Measurements from ENCODE around the gene MECP2. TPM values are rescaled to one million over a fixed set of nuclear protein-coding genes. Genes with fewer than 3 reads are reported as not detected.
A peak's percentile ranks its signal among the peaks of the same experiment; 100 is the strongest.

MECP2 gene
- total RNA-seq, 1 donor from 2014 or later, result 10.4 TPM

- Histone ChIP-seq H3K27me3 (ENCODE audit: control insufficient read depth in 3 of 3, insufficient read depth in 3 of 3, low read length in 3 of 3) (peaks cover 0 to 2% (median 0%) of the 10 kb centered on the region in 3 donors), H3K9me3 (ENCODE audit: control insufficient read depth in 3 of 3, low read length in 3 of 3) (no peaks in the 10 kb centered on the region), H3K36me3 (ENCODE audit: control insufficient read depth in 3 of 3, insufficient read depth in 3 of 3, low read length in 3 of 3) (peaks cover 0 to 3% (median 1%) of the 10 kb centered on the region in 3 donors), H3K4me3 (ENCODE audit: low read length in 3 of 3) (no peak overlapping the region), H3K9ac (ENCODE audit: low read depth in 1 of 3, low read length in 3 of 3) (peak overlapping the region in 1 of 3 donors; percentile 16), H3K4me1 (ENCODE audit: control insufficient read depth in 3 of 3, insufficient read depth in 3 of 3, low read length in 3 of 3) (peaks cover 15 to 43% (median 26%) of the 10 kb centered on the region in 3 donors), H3K27ac (ENCODE audit: low read depth, low read length) (peak overlapping the region; percentile 84)
Measured at GRCh38 chrX:154021131-154021611, 76.3 kb downstream of the MECP2 start.

- H3K9me3 ChIP-seq (ENCODE audit: control insufficient read depth in 3 of 3, low read length in 3 of 3), result no peaks in the 10 kb centered on the region
- H3K9ac ChIP-seq (ENCODE audit: low read depth in 1 of 3, low read length in 3 of 3), result peak overlapping the region; percentile 74 to 83 (median 81)
- peak overlapping the region; percentile 62 to 71 (median 69) for H3K4me3 ChIP-seq (ENCODE audit: low read length in 3 of 3)
- peaks cover 0 to 2% (median 0%) of the 10 kb centered on the region in 3 donors for H3K27me3 ChIP-seq (ENCODE audit: control insufficient read depth in 3 of 3, insufficient read depth in 3 of 3, low read length in 3 of 3)
- H3K36me3 ChIP-seq (ENCODE audit: control insufficient read depth in 3 of 3, insufficient read depth in 3 of 3, low read length in 3 of 3), result peaks cover 3 to 5% (median 4%) of the 10 kb centered on the region in 3 donors
- H3K4me1 ChIP-seq (ENCODE audit: control insufficient read depth in 3 of 3, insufficient read depth in 3 of 3, low read length in 3 of 3), result peaks cover 15 to 43% (median 23%) of the 10 kb centered on the region in 3 donors
- H3K27ac ChIP-seq (ENCODE audit: low read depth, low read length), result peak overlapping the region; percentile 84
Measured at GRCh38 chrX:154020536-154021115, 76.9 kb downstream of the MECP2 start.

GRCh38 chrX:154019633-154020528 lies 77.6 kb downstream of the MECP2 start, which contains the start of gene IRAK1:
Gene IRAK1 (minus strand): TSS chrX:154019902. CDS start chrX:154019812, 90 bp downstream.
- Histone ChIP-seq H3K36me3 (ENCODE audit: control insufficient read depth in 3 of 3, insufficient read depth in 3 of 3, low read length in 3 of 3) (peaks cover 3 to 6% (median 4%) of the 10 kb centered on the region in 3 donors), H3K27me3 (ENCODE audit: control insufficient read depth in 3 of 3, insufficient read depth in 3 of 3, low read length in 3 of 3) (peaks cover 0 to 2% (median 0%) of the 10 kb centered on the region in 3 donors), H3K9me3 (ENCODE audit: control insufficient read depth in 3 of 3, low read length in 3 of 3) (no peaks in the 10 kb centered on the region), H3K9ac (ENCODE audit: low read depth in 1 of 3, low read length in 3 of 3) (peak within 1 kb of the TSS; percentile 74 to 83 (median 81)), H3K27ac (ENCODE audit: low read depth, low read length) (peak within 1 kb of the TSS; percentile 84), H3K4me1 (ENCODE audit: control insufficient read depth in 3 of 3, insufficient read depth in 3 of 3, low read length in 3 of 3) (peaks cover 15 to 37% (median 18%) of the 10 kb centered on the region in 3 donors), H3K4me3 (ENCODE audit: low read length in 3 of 3) (peak within 1 kb of the TSS; percentile 62 to 71 (median 69))

DNA sequence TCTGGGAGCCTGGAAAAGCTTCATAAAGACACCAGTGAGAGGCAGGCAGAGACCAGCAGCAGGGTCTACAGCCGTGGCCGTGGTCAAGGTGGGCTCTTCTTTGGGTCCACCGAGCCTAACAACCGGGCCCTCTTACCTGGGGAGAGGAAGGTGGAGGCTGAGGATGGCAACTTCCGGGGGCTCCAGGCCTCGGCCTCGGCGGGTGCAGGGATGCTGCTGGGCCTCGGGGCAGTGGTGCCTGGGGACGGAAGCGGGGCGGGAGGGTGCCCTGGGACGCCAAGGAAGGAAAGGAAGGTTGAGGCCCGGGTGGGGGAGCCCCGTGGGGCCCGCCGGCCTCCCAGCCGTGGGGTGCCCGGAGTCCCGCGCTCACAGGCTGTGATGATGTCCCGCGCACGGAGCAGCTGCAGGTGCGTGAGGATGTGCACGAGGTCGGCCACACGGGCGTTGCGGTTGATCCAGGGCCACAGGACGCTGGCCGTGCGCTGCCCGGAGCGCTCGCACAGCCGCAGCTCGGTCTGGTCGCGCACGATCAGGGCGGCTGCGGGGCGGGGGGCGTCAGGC lies 78.4 kb downstream of the MECP2 start:
- H3K4me1 ChIP-seq (ENCODE audit: control insufficient read depth in 3 of 3, insufficient read depth in 3 of 3, low read length in 3 of 3), result peaks cover 15 to 36% (median 18%) of the 10 kb centered on the region in 3 donors
- H3K9me3 ChIP-seq (ENCODE audit: control insufficient read depth in 3 of 3, low read length in 3 of 3), result no peaks in the 10 kb centered on the region
- peaks cover 3 to 6% (median 4%) of the 10 kb centered on the region in 3 donors for H3K36me3 ChIP-seq (ENCODE audit: control insufficient read depth in 3 of 3, insufficient read depth in 3 of 3, low read length in 3 of 3)
- peak overlapping the region; percentile 60 for H3K27ac ChIP-seq (ENCODE audit: low read depth, low read length)
- peak overlapping the region; percentile 52 to 65 (median 63) for H3K4me3 ChIP-seq (ENCODE audit: low read length in 3 of 3)
- no peaks in the 10 kb centered on the region for H3K27me3 ChIP-seq (ENCODE audit: control insufficient read depth in 3 of 3, insufficient read depth in 3 of 3, low read length in 3 of 3)
- peak overlapping the region; percentile 10 to 71 (median 62) for H3K9ac ChIP-seq (ENCODE audit: low read depth in 1 of 3, low read length in 3 of 3)

- Histone ChIP-seq H3K9me3 (ENCODE audit: control insufficient read depth in 3 of 3, low read length in 3 of 3) (no peaks in the 10 kb centered on the region), H3K9ac (ENCODE audit: low read depth in 1 of 3, low read length in 3 of 3) (peak overlapping the region; percentile 10 to 71 (median 62)), H3K36me3 (ENCODE audit: control insufficient read depth in 3 of 3, insufficient read depth in 3 of 3, low read length in 3 of 3) (peaks cover 3 to 6% (median 4%) of the 10 kb centered on the region in 3 donors), H3K4me3 (ENCODE audit: low read length in 3 of 3) (peak overlapping the region; percentile 52 to 65 (median 63)), H3K27me3 (ENCODE audit: control insufficient read depth in 3 of 3, insufficient read depth in 3 of 3, low read length in 3 of 3) (no peaks in the 10 kb centered on the region), H3K4me1 (ENCODE audit: control insufficient read depth in 3 of 3, insufficient read depth in 3 of 3, low read length in 3 of 3) (peaks cover 17 to 35% (median 18%) of the 10 kb centered on the region in 3 donors), H3K27ac (ENCODE audit: low read depth, low read length) (peak overlapping the region; percentile 60)
Measured at GRCh38 chrX:154018518-154019060, 78.9 kb downstream of the MECP2 start.

- H3K4me1 ChIP-seq (ENCODE audit: control insufficient read depth in 3 of 3, insufficient read depth in 3 of 3, low read length in 3 of 3), result peaks cover 17 to 35% (median 18%) of the 10 kb centered on the region in 3 donors
- H3K27me3 ChIP-seq (ENCODE audit: control insufficient read depth in 3 of 3, insufficient read depth in 3 of 3, low read length in 3 of 3), result no peaks in the 10 kb centered on the region
- H3K9ac ChIP-seq (ENCODE audit: low read depth in 1 of 3, low read length in 3 of 3), result peak overlapping the region in 1 of 3 donors; percentile 62
- H3K4me3 ChIP-seq (ENCODE audit: low read length in 3 of 3), result no peak overlapping the region
- no peak overlapping the region for H3K27ac ChIP-seq (ENCODE audit: low read depth, low read length)
- H3K9me3 ChIP-seq (ENCODE audit: control insufficient read depth in 3 of 3, low read length in 3 of 3), result no peaks in the 10 kb centered on the region
- H3K36me3 ChIP-seq (ENCODE audit: control insufficient read depth in 3 of 3, insufficient read depth in 3 of 3, low read length in 3 of 3), result peaks cover 3 to 6% (median 4%) of the 10 kb centered on the region in 3 donors
Measured at GRCh38 chrX:154017766-154018517, 79.6 kb downstream of the MECP2 start.

DNA sequence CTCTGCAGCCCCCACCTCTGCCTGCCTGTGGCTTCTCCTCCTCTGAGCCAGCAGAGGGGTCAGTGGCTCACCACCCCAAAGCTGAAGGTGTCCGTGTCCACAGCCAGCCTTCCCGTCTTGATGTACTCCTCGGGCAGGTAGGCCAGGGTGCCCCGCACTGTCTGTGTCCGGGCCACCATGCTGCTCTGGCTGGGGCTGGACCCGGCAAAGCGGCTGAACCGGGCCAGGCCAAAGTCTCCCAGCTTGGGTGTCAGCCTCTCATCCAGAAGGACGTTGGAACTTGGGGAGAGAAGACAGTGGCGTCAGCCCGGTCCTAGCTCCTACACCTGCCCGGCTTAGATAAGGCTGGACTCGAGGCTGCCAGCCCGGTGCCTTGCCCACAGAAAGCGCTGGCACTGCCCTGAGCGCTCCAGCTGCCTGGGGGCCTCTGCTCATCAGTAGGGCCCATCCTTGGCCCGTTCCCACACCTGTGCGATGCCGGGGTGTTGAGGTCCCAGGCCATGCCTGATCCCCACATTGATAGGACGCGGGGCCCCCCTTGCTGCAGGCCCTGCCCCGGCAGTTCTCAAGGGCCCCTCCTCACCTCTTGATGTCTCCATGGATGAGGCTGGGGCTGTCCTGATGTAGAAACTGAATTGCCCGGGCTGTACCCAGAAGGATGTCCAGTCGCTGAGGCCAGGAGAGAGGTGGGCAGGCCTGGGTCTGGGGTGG lies 81.0 kb downstream of the MECP2 start:
- Histone ChIP-seq H3K27me3 (ENCODE audit: control insufficient read depth in 3 of 3, insufficient read depth in 3 of 3, low read length in 3 of 3) (no peaks in the 10 kb centered on the region), H3K4me1 (ENCODE audit: control insufficient read depth in 3 of 3, insufficient read depth in 3 of 3, low read length in 3 of 3) (peaks cover 17 to 30% (median 18%) of the 10 kb centered on the region in 3 donors), H3K4me3 (ENCODE audit: low read length in 3 of 3) (no peak overlapping the region), H3K27ac (ENCODE audit: low read depth, low read length) (no peak overlapping the region), H3K9ac (ENCODE audit: low read depth in 1 of 3, low read length in 3 of 3) (no peak overlapping the region), H3K9me3 (ENCODE audit: control insufficient read depth in 3 of 3, low read length in 3 of 3) (no peaks in the 10 kb centered on the region), H3K36me3 (ENCODE audit: control insufficient read depth in 3 of 3, insufficient read depth in 3 of 3, low read length in 3 of 3) (peaks cover 3 to 6% (median 4%) of the 10 kb centered on the region in 3 donors)

- Histone ChIP-seq H3K9ac (ENCODE audit: low read depth in 1 of 3, low read length in 3 of 3) (no peak overlapping the region), H3K4me1 (ENCODE audit: control insufficient read depth in 3 of 3, insufficient read depth in 3 of 3, low read length in 3 of 3) (peaks cover 13 to 23% (median 15%) of the 10 kb centered on the region in 3 donors), H3K27ac (ENCODE audit: low read depth, low read length) (no peak overlapping the region), H3K27me3 (ENCODE audit: control insufficient read depth in 3 of 3, insufficient read depth in 3 of 3, low read length in 3 of 3) (no peaks in the 10 kb centered on the region), H3K4me3 (ENCODE audit: low read length in 3 of 3) (no peak overlapping the region), H3K9me3 (ENCODE audit: control insufficient read depth in 3 of 3, low read length in 3 of 3) (no peaks in the 10 kb centered on the region), H3K36me3 (ENCODE audit: control insufficient read depth in 3 of 3, insufficient read depth in 3 of 3, low read length in 3 of 3) (peaks cover 3 to 6% (median 5%) of the 10 kb centered on the region in 3 donors)
Measured at GRCh38 chrX:154015581-154016264, 81.8 kb downstream of the MECP2 start.

Data from skeletal muscle tissue (tissue), 4 donors.